ENCODE measurements around the gene ANKRA2.

The ANKRA2 gene

DNA sequence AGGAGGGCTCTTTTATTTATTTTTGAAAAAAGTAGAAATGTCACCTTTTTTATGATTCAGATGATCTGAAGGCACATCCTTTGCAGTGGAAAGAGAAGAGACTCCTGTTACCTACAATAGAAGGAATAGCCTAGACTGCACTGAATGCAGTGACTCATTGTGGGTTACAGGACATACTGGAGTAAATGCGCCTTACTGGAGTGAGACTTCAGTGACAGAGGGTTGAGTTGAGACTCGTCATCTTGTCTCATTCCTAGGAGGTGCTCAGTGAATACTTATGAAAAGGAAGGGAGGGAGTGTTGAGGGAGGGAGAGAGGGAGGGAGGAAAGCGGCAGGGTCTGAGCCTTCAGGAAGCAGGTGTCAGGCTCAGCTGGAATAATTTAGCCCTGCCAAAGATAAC is 25.2 kb downstream of the ANKRA2 start:
- DNase-seq (ENCODE audit: low read depth), result no peak
- no peak overlapping the region for H3K4me3 ChIP-seq (ENCODE audit: control insufficient read depth, low read depth, low read length)
- TF ChIP-seq, protein P1, sequence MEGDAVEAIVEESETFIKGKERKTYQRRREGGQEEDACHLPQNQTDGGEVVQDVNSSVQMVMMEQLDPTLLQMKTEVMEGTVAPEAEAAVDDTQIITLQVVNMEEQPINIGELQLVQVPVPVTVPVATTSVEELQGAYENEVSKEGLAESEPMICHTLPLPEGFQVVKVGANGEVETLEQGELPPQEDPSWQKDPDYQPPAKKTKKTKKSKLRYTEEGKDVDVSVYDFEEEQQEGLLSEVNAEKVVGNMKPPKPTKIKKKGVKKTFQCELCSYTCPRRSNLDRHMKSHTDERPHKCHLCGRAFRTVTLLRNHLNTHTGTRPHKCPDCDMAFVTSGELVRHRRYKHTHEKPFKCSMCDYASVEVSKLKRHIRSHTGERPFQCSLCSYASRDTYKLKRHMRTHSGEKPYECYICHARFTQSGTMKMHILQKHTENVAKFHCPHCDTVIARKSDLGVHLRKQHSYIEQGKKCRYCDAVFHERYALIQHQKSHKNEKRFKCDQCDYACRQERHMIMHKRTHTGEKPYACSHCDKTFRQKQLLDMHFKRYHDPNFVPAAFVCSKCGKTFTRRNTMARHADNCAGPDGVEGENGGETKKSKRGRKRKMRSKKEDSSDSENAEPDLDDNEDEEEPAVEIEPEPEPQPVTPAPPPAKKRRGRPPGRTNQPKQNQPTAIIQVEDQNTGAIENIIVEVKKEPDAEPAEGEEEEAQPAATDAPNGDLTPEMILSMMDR (IDR thresholded peaks at IDR 0.05; ENCODE audit: control insufficient read depth, insufficient read depth, low read depth, low read length, missing control alignments), result no peak

DNA sequence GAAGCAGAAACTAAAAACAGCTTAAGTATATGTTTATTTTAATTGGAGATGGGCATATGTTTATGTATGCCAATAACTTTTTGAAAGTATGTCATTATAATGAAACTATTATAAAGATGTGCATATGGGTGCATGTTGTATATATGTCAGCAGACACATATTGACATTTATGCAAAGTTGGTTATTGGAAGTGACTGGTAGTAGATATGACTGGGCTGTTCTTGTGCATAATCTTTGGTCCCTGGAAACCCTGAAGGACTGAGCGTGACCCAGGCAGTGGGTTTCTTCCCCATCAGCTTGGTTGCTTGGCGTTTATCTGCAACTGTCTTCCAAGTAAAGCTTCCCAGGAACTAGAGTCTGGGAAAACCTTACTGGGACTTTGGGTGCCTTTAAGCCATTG is 25.7 kb downstream of the ANKRA2 start:
- DNase-seq (ENCODE audit: low read depth), result no peak
- H3K4me3 ChIP-seq (ENCODE audit: control insufficient read depth, low read depth, low read length), result no peak overlapping the region
- TF ChIP-seq, protein P1 (IDR thresholded peaks at IDR 0.05; ENCODE audit: control insufficient read depth, insufficient read depth, low read depth, low read length, missing control alignments), result no peak

DNA sequence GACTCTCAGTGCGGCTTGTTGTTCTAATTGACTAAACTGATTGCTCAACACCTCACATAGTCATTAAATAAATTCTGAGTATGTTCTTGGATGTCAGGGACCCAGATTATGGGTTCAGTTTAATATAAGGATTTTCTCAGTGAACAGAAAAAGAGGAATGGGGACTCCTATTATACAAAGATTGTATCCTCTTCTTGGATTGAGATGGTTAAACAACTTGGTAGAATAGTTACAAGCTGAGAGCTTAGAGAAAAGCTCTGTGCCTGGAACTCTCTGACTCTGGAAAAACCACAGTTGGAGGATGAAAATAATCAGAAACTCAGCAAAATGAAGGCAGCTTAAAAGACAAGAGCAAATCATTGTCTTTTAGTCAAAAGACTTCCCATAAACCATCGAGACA is 30.5 kb downstream of the ANKRA2 start:
- TF ChIP-seq, protein P1 (IDR thresholded peaks at IDR 0.05; ENCODE audit: control insufficient read depth, insufficient read depth, low read depth, low read length, missing control alignments), result no peak
- no peak for DNase-seq (ENCODE audit: low read depth)
- H3K4me3 ChIP-seq (ENCODE audit: control insufficient read depth, low read depth, low read length), result no peak overlapping the region

DNA sequence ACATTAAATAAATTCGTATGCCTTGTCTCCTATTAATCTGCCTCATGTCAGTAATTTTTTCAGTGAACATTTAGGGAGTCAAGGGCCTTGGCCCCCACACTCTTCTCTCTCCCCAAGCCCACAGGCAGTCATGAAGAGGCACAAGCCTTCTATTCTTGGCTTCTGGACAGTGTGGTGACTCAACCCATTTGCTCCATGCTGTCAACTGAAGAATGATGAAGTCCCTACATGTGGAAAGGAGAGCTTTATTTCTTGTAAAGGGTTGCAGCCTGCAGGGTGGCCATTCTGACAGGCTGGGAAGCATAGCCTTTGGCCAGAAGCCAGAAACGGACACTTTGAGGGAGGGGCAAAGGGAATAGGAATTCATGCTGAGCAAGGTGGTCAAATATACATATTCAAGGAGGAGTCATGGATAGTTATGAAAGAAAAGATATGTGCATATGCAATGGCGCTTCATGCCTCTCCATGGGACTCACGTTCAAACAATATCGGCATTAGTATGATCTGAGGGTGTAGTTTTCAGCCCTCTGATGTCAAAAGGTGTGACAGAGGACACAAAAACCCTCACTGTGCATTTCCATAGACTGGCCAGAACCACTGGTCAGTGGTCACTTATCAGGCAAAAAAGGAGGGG is 31.3 kb downstream of the ANKRA2 start:
- TF ChIP-seq, protein P1 (IDR thresholded peaks at IDR 0.05; ENCODE audit: control insufficient read depth, insufficient read depth, low read depth, low read length, missing control alignments), result no peak
- DNase-seq (ENCODE audit: low read depth), result no peak

DNA sequence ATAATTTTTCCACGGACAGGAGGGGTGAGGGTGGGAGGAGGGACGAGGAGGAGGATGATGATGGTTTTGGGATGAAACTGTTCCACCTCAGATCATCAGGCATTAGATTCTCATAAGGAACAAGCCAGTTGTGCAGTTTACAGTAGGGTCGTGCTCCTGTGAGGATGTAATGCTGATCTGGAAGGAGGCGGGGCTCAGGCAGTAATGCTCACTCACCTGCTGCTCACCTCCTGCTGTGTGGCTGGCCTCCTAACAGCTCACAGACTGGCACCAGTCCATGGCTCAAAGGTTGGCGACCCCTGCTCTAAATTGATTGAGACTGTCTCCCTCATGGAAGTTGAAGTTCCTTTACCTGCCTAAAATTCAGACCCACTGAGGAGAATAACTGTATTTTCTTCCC is 33.2 kb downstream of the ANKRA2 start:
- TF ChIP-seq, protein P1 (IDR thresholded peaks at IDR 0.05; ENCODE audit: control insufficient read depth, insufficient read depth, low read depth, low read length, missing control alignments), result no peak

More for the DNA sequence above, 31.3 kb downstream of the ANKRA2 start:
- H3K4me3 ChIP-seq (ENCODE audit: control insufficient read depth, low read depth, low read length), result no peak overlapping the region

DNA sequence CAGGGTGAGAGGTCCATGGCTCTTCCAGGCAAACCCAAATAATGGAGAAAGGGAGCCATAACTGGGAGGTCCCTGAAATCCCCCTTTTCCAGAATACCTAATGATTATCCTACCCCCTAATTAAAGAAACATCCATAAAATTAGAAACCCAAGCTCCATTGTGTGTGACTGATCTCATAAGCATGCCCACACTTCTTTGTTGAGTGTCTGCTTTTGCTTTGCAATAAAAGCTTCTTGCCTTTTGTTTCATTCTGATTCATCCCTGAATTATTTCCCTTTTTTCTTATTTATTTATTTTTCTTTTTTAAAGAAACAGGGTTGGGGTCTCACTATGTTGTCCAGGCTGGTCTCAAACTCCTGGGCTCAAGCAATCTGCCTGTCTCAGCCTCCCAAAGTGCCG is 34.1 kb downstream of the ANKRA2 start:
- DNase-seq (ENCODE audit: low read depth), result no peak
- H3K4me3 ChIP-seq (ENCODE audit: control insufficient read depth, low read depth, low read length), result no peak overlapping the region
- TF ChIP-seq, protein P1 (IDR thresholded peaks at IDR 0.05; ENCODE audit: control insufficient read depth, insufficient read depth, low read depth, low read length, missing control alignments), result no peak

More for the DNA sequence above, 33.2 kb downstream of the ANKRA2 start:
- no peak for DNase-seq (ENCODE audit: low read depth)
- H3K4me3 ChIP-seq (ENCODE audit: control insufficient read depth, low read depth, low read length), result no peak overlapping the region

All from AG09309 (cell line).